Measurements from ENCODE around the gene HPSE2. TPM values are rescaled to one million over a fixed set of nuclear protein-coding genes. Genes with fewer than 3 reads are reported as not detected.
"Not testable (repeated sequence)": the region's sequence is repeated elsewhere in the genome, so short reads cannot be mapped to it uniquely, and the experiment has no call there.

Gene HPSE2
- polyA plus RNA-seq, 1 experiment = not detected

DNA sequence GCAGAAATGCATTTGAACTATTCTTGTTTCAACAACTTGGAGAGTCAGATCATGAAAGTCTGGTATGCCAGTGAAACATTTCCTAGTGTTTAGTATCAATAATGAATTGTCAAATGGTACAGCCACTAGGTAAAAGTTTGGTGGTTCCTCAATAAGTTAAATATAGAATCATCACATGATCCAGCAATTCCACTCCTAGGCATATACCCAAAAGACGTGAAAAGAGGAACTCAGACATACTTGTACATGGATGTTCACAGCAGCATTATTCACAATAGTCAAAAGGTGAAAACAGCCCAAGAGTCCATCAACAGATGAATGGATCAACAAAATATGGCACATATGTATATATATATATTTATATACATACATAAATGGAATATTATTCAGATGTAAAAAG is 721.9 kb downstream of the HPSE2 start:
- Histone ChIP-seq H3K4me3 (ENCODE audit: low read depth, low read length) (no peak overlapping the region), H3K36me3 (ENCODE audit: control insufficient read depth, insufficient read depth, low read length) (no peaks in the 10 kb centered on the region), H3K27me3 (ENCODE audit: control insufficient read depth, insufficient read depth, low read length) (no peaks in the 10 kb centered on the region)
- CTCF ChIA-PET = interaction anchor here (1.0 kb wide), 1 partner anchor 9 kb away, joined by 3 read pairs; no protein-coding TSS in a partner anchor
- DNase-seq (ENCODE audit: low read depth) = no peak
- POLR2A ChIA-PET = no interaction called here
- TF ChIP-seq, protein P1, sequence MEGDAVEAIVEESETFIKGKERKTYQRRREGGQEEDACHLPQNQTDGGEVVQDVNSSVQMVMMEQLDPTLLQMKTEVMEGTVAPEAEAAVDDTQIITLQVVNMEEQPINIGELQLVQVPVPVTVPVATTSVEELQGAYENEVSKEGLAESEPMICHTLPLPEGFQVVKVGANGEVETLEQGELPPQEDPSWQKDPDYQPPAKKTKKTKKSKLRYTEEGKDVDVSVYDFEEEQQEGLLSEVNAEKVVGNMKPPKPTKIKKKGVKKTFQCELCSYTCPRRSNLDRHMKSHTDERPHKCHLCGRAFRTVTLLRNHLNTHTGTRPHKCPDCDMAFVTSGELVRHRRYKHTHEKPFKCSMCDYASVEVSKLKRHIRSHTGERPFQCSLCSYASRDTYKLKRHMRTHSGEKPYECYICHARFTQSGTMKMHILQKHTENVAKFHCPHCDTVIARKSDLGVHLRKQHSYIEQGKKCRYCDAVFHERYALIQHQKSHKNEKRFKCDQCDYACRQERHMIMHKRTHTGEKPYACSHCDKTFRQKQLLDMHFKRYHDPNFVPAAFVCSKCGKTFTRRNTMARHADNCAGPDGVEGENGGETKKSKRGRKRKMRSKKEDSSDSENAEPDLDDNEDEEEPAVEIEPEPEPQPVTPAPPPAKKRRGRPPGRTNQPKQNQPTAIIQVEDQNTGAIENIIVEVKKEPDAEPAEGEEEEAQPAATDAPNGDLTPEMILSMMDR (IDR thresholded peaks at IDR 0.05; ENCODE audit: insufficient read depth, low read depth, low read length) = no peak

DNA sequence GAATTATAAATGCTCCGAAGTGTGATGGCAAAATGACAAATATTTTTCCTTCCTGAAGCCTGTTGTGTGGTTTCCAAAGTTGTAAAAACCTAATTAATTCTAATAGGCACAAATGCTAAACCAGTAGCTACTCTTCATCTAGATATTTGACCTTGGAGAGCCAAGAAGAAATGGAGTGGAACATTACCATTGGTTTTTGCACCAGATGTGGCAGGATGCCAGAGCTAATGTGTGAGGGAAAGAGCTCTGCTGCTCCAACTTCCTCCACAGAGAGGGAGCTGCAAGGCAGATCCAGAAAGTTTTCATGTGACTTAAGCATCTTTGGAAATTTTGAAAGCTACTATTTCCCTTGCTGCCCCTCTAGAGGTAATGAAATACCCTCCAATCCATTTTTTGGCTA is 723.8 kb downstream of the HPSE2 start:
- POLR2A ChIA-PET = no interaction called here
- H3K36me3 ChIP-seq (ENCODE audit: control insufficient read depth, insufficient read depth, low read length) = no peaks in the 10 kb centered on the region
- H3K4me3 ChIP-seq (ENCODE audit: low read depth, low read length) = no peak overlapping the region
- no peak for DNase-seq (ENCODE audit: low read depth)
- TF ChIP-seq, protein P1 (IDR thresholded peaks at IDR 0.05; ENCODE audit: insufficient read depth, low read depth, low read length) = no peak
- CTCF ChIA-PET = no interaction called here
- H3K27me3 ChIP-seq (ENCODE audit: control insufficient read depth, insufficient read depth, low read length) = no peaks in the 10 kb centered on the region

DNA sequence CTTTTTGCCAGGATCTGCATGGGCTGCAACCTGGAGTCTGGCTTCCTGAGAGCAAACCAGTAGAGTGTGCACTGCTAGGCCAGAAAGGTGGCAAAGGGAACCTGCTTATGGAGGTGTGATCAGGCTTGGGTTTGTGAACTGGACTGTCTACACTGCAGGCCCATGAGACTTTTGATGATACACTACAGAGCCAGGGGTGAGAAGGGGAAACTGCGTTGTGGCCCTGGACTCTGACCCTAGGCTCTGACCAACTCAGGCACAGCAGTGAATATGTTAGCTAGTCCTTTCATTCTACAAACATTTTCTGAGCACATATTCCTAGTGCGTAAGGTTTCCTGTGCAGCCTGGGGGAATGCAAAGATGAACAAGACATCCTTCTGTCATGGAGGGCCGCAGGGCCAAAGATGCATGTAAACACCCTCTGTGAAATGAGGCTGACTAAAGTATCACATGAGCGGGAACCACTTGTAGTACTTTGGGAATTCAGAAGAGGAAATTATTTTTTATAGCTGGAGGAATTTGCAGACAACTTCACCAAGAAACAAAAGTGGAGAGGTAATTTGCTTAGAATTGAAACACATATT is 725.1 kb downstream of the HPSE2 start:
- no peaks in the 10 kb centered on the region for H3K36me3 ChIP-seq (ENCODE audit: control insufficient read depth, insufficient read depth, low read length)
- ChIA-PET POLR2A (no interaction called here), CTCF (interaction anchor here (1.4 kb wide), 1 partner anchor 22 kb away, joined by 4 read pairs; no protein-coding TSS in a partner anchor)
- H3K4me3 ChIP-seq (ENCODE audit: low read depth, low read length) = no peak overlapping the region
- DNase-seq (ENCODE audit: low read depth) = no peak
- TF ChIP-seq, protein P1 (IDR thresholded peaks at IDR 0.05; ENCODE audit: insufficient read depth, low read depth, low read length) = no peak
- H3K27me3 ChIP-seq (ENCODE audit: control insufficient read depth, insufficient read depth, low read length) = no peaks in the 10 kb centered on the region

DNA sequence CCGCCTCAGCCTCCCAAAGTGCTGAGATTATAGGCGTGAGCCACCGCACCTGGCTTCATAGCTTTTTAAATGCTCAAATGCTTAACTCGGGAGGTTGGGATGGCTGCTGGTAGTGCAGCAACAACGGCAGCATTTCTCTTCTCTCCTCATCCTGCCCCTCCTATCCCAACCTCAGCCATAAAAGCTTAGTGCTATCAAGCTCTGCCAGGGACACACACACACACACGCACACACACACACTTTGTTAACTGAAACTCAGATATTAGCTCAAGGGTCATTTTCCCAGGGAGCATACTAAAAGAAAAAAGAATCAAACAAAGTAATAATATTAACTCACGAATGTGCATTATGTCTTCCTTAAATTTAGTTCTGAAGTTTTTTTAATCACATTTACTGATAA is 725.9 kb downstream of the HPSE2 start:
- CTCF ChIA-PET = interaction anchor here (1.4 kb wide), 1 partner anchor 23 kb away, joined by 4 read pairs; no protein-coding TSS in a partner anchor
- TF ChIP-seq, protein P1 (IDR thresholded peaks at IDR 0.05; ENCODE audit: insufficient read depth, low read depth, low read length) = no peak
- no peaks in the 10 kb centered on the region for H3K36me3 ChIP-seq (ENCODE audit: control insufficient read depth, insufficient read depth, low read length)
- no peak overlapping the region for H3K4me3 ChIP-seq (ENCODE audit: low read depth, low read length)
- POLR2A ChIA-PET = no interaction called here
- H3K27me3 ChIP-seq (ENCODE audit: control insufficient read depth, insufficient read depth, low read length) = no peaks in the 10 kb centered on the region
- no peak for DNase-seq (ENCODE audit: low read depth)

DNA sequence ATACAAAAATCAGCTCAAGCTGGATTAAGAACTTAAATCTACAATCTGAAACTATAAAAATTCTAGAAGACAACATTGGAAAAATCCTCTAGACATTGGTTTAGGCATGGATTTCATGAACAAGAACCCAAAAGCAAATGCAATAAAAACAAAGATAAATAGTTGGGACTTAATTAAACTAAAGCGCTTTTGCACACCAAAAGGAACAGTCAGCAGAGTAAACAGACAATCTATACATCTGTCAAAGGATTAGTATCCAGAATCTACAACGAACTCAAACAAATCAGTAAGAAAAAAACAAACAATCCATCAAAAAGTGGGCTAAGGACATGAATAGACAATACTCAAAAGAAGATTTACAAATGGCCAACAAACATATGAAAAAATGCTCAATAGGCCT is 733.1 kb downstream of the HPSE2 start:
- H3K36me3 ChIP-seq (ENCODE audit: control insufficient read depth, insufficient read depth, low read length); CTCF ChIA-PET; H3K4me3 ChIP-seq (ENCODE audit: low read depth, low read length); H3K27me3 ChIP-seq (ENCODE audit: control insufficient read depth, insufficient read depth, low read length); DNase-seq (ENCODE audit: low read depth); POLR2A ChIA-PET: not testable (repeated sequence)

DNA sequence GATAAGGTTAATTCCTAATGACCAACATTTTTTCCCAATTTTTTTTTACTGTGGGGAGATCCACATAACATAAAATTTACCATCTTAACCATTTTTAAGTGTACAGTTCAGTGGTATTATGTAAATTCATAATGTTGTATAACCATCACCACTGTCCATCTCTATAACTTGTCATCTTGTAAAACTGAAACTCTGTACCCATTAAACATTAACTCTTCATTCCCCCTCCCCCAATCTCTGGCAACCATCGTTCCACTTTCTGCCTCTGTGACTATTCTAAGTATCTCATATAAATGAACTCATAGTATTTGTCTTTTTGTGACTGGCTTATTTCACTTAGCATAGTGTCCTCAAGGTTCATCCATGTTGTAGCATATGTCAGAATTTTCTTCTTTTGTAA is 742.9 kb downstream of the HPSE2 start:
- ChIA-PET CTCF (no interaction called here), POLR2A (no interaction called here)

More for the DNA sequence above, 742.9 kb downstream of the HPSE2 start:
- Histone ChIP-seq H3K36me3 (ENCODE audit: control insufficient read depth, insufficient read depth, low read length) (no peaks in the 10 kb centered on the region), H3K4me3 (ENCODE audit: low read depth, low read length) (no peak overlapping the region), H3K27me3 (ENCODE audit: control insufficient read depth, insufficient read depth, low read length) (no peaks in the 10 kb centered on the region; the same call in 1 of the 2 replicates)
- TF ChIP-seq, protein P1 (IDR thresholded peaks at IDR 0.05; ENCODE audit: insufficient read depth, low read depth, low read length) = no peak
- no peak for DNase-seq (ENCODE audit: low read depth)

Data from BJ (cell line).